ENCODE measurements around the gene ATP1A1. TPM values are rescaled to one million over a fixed set of nuclear protein-coding genes. Genes with fewer than 3 reads are reported as not detected.
A peak's percentile ranks its signal among the peaks of the same experiment; 100 is the strongest.

Gene ATP1A1
- total and polyA plus RNA-seq, 2 donors (not counting 3 experiments of a cell fraction or from before 2014, with no cell fraction given) = 263 to 325 TPM

DNA sequence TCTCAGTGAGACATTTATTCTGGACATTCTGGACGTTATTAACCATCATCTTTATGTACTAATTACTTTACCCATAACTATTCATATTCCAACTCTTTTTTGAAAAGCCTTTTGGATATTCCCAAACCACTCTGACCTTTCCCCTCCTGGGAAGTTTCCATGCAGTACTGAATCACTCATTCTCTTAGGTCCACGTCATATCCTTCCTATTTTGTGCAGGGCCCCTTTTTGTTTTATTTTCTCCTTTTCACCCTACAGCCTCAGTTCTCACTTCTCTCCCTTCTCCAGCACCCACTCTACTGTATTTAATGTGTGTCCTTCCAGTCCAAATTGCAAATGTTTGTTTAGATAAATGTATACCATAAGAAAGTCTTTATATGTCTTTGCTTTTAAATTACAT lies 16.4 kb upstream of the ATP1A1 start:
- peak overlapping the region; percentile 45 for H3K4me2 ChIP-seq (ENCODE audit: insufficient read depth, low read length)
- dilution Hi-C loops (cut with MboI; ENCODE audit: extremely low pct_ligation_motif_present, low sequenced_read_pairs) (no loop called here), intact Hi-C loops (cut with micrococcal nuclease) (loop anchor here (5.0 kb wide), 1 partner anchor 204 kb away; no protein-coding TSS in a partner anchor)
- H3K9ac ChIP-seq (replicated peaks; ENCODE audit: extremely low read depth, insufficient read depth, low read length) = no peak overlapping the region
- H4K20me1 ChIP-seq (replicated peaks; ENCODE audit: control insufficient read depth, extremely low read depth, insufficient read depth, low read length) = no peaks in the 10 kb centered on the region
- H3K4me3 ChIP-seq (replicated peaks in 1 of 3; ENCODE audit: insufficient read depth in 1 of 3, low read depth in 1 of 3, low read length in 3 of 3) = no peak overlapping the region
- ChIA-PET POLR2A (no interaction called here), CTCF (interaction anchor here (1.4 to 4.9 kb wide), 2 partner anchors 128 to 143 kb away, joined by 4 to 78 read pairs; no protein-coding TSS in a partner anchor)
- FAIRE-seq (no peak), DNase-seq (ENCODE audit: low read depth, low spot score) (peak; percentile 85)
- no TSS peak for BruUV-seq (replicated peaks)
- H3K27ac ChIP-seq (ENCODE audit: insufficient read depth, low read depth, low read length) = peak overlapping the region; percentile 58
- H3K9me1 ChIP-seq (replicated peaks; ENCODE audit: control insufficient read depth, extremely low read depth, insufficient read depth, low read length) = no peaks in the 10 kb centered on the region
- H3K27me3 ChIP-seq (ENCODE audit: control insufficient read depth in 2 of 2, insufficient read depth in 2 of 2, low read length in 2 of 2) = no peaks in the 10 kb centered on the region
- H3K79me2 ChIP-seq (ENCODE audit: control insufficient read depth, insufficient read depth, low read length) = no peaks in the 10 kb centered on the region
- peaks cover 21% of the 10 kb centered on the region for H3K4me1 ChIP-seq (ENCODE audit: control insufficient read depth, extremely low read depth, insufficient read depth, low read length)
- H3K36me3 ChIP-seq (ENCODE audit: control insufficient read depth in 2 of 2, extremely low read depth in 1 of 2, insufficient read depth in 2 of 2, low read length in 2 of 2) = no peaks in the 10 kb centered on the region
- H3K9me3 ChIP-seq (replicated peaks; ENCODE audit: control insufficient read depth, insufficient read depth, low read length) = no peaks in the 10 kb centered on the region
- H2AFZ ChIP-seq (ENCODE audit: low read depth, low read length) = no peak overlapping the region
- TF ChIP-seq POLR2AphosphoS5 (IDR thresholded peaks at IDR 0.05; ENCODE audit: insufficient read depth, low read depth, low read length) = peak; percentile 22
- no peak for TF ChIP-seq GATA2 (IDR thresholded peaks at IDR 0.05; ENCODE audit: insufficient read depth, insufficient read length, low read depth, low read length)
- peak; percentile 81 for TF ChIP-seq FOS (IDR thresholded peaks at IDR 0.05; ENCODE audit: borderline replicate concordance, insufficient read depth, low read length)
- TF ChIP-seq JUN (IDR thresholded peaks at IDR 0.05; ENCODE audit: borderline replicate concordance, insufficient read depth, insufficient read length, low read depth) = peak; percentile 89

DNA sequence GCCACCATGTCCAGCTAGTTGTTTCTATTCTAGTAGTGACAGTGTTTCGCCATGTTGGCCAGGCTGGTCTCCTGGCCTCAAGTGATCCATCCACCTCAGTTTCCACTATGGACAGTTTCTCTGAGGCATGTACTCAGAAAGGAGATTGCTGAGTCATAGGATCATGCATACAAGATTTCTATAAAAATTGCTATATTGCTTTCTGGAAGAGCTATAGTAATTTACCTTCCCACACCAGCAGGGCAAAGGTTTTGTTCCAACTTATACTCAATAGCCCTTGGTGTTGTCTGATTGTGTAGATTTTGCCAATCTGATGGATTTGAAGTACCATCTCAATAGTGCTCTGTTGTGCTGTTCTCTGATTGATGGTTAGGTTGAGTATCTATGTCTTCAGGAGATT lies 15.6 kb upstream of the ATP1A1 start:
- Histone ChIP-seq H4K20me1 (replicated peaks; ENCODE audit: control insufficient read depth, extremely low read depth, insufficient read depth, low read length) (no peaks in the 10 kb centered on the region), H3K4me1 (ENCODE audit: control insufficient read depth, extremely low read depth, insufficient read depth, low read length) (peaks cover 21% of the 10 kb centered on the region), H3K4me2 (ENCODE audit: insufficient read depth, low read length) (no peak overlapping the region), H3K79me2 (ENCODE audit: control insufficient read depth, insufficient read depth, low read length) (no peaks in the 10 kb centered on the region), H3K9me3 (replicated peaks; ENCODE audit: control insufficient read depth, insufficient read depth, low read length) (no peaks in the 10 kb centered on the region), H3K27me3 (ENCODE audit: control insufficient read depth in 2 of 2, insufficient read depth in 2 of 2, low read length in 2 of 2) (no peaks in the 10 kb centered on the region), H2AFZ (ENCODE audit: low read depth, low read length) (peak overlapping the region; percentile 8), H3K36me3 (ENCODE audit: control insufficient read depth in 2 of 2, extremely low read depth in 1 of 2, insufficient read depth in 2 of 2, low read length in 2 of 2) (no peaks in the 10 kb centered on the region), H3K4me3 (replicated peaks in 1 of 3; ENCODE audit: insufficient read depth in 1 of 3, low read depth in 1 of 3, low read length in 3 of 3) (no peak overlapping the region), H3K9ac (replicated peaks; ENCODE audit: extremely low read depth, insufficient read depth, low read length) (no peak overlapping the region), H3K9me1 (replicated peaks; ENCODE audit: control insufficient read depth, extremely low read depth, insufficient read depth, low read length) (no peaks in the 10 kb centered on the region), H3K27ac (ENCODE audit: insufficient read depth, low read depth, low read length) (peak overlapping the region; percentile 58)
- no peak for TF ChIP-seq FOS (IDR thresholded peaks at IDR 0.05; ENCODE audit: borderline replicate concordance, insufficient read depth, low read length)
- no peak for TF ChIP-seq POLR2AphosphoS5 (IDR thresholded peaks at IDR 0.05; ENCODE audit: insufficient read depth, low read depth, low read length)
- POLR2A ChIA-PET = no interaction called here
- dilution Hi-C loops (cut with MboI; ENCODE audit: extremely low pct_ligation_motif_present, low sequenced_read_pairs) = no loop called here
- FAIRE-seq = peak; percentile 31
- CTCF ChIA-PET = interaction anchor here (1.0 to 4.9 kb wide), 4 partner anchors 13 to 219 kb away, joined by 4 to 78 read pairs (median 10); no protein-coding TSS in a partner anchor
- DNase-seq (ENCODE audit: low read depth, low spot score) = peak; percentile 12
- no TSS peak for BruUV-seq (replicated peaks)
- intact Hi-C loops (cut with micrococcal nuclease) = loop anchor here (5.0 kb wide), 1 partner anchor 205 kb away; no protein-coding TSS in a partner anchor
